Gastrocnemius medialis (tissue), 4 donors: Measurements from ENCODE around the gene CYP3A5.

ENCODE experiments used
- POLR2A ChIP-seq, 2 donors: fragments of 450-650 bp; IDR thresholded peaks; one replicate each; pipeline ENCODE4 v1.6.1; 2017; ENCODE audit warnings: antibody characterized with exemption in 2 of 2, mild to moderate bottlenecking in 2 of 2, moderate library complexity in 2 of 2
- TF ChIP-seq, protein P1 (sequence below), 5 experiments: fragments of 450-650 bp in 3 of 5; fragments of 200-600 bp in 2 of 5; sonication (generic) in 2 of 5; IDR thresholded peaks in 4 of 5; conservative IDR thresholded peaks in 1 of 5; 1 replicate in 4 of 5; 2 replicates in 1 of 5; pipeline ENCODE4 v1.5.1; 2016 to 2019; ENCODE audit warnings: antibody characterized with exemption in 5 of 5, mild to moderate bottlenecking in 3 of 5, moderate library complexity in 3 of 5

DNA sequence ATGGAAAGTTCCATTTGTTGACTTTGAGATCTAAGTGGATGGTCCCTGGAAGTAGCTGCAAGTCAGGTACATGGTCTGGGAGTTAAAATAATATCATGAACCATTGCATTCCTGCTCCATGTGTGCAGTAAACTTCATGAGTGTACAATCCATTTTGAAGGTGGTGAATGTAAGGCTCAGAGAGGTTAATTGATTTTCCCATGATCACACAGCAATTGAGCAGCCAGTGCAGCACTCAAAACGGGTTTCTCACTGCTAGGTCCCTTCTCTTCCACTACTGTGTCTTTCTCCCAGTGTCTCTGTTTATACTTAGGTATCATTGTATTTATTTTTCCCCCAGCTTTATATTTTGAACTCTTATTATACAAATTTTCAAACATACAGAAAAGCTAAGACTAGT is 53.1 kb downstream of the CYP3A5 start:
- TF ChIP-seq, protein P1, sequence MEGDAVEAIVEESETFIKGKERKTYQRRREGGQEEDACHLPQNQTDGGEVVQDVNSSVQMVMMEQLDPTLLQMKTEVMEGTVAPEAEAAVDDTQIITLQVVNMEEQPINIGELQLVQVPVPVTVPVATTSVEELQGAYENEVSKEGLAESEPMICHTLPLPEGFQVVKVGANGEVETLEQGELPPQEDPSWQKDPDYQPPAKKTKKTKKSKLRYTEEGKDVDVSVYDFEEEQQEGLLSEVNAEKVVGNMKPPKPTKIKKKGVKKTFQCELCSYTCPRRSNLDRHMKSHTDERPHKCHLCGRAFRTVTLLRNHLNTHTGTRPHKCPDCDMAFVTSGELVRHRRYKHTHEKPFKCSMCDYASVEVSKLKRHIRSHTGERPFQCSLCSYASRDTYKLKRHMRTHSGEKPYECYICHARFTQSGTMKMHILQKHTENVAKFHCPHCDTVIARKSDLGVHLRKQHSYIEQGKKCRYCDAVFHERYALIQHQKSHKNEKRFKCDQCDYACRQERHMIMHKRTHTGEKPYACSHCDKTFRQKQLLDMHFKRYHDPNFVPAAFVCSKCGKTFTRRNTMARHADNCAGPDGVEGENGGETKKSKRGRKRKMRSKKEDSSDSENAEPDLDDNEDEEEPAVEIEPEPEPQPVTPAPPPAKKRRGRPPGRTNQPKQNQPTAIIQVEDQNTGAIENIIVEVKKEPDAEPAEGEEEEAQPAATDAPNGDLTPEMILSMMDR (IDR thresholded peaks at IDR 0.05 in 4 of 5, conservative IDR thresholded peaks at IDR 0.05 in 1 of 5): no peak
- TF ChIP-seq POLR2A (IDR thresholded peaks at IDR 0.05): no peak
